SKM-1 treated with dmso at 0.1 percent for 144 hours (cell line): ENCODE measurements around the gene TRA2B.

Experiments
- DNase-seq: peaks from one replicate; lab custom pipeline; 2025; ENCODE audit not compliant: unreplicated experiment; lab: John Stamatoyannopoulos, UW

Gene TRA2B

GRCh38 chr3:185954366-185954723 lies 16.5 kb upstream of the TRA2B start:
- no peak for DNase-seq

GRCh38 chr3:185950728-185951127 lies 12.9 kb upstream of the TRA2B start:
- DNase-seq, result no peak

GRCh38 chr3:185949515-185949914 lies 11.7 kb upstream of the TRA2B start:
- DNase-seq, result no peak

- DNase-seq, result no peak
Measured at GRCh38 chr3:185948292-185948691, 10.5 kb upstream of the TRA2B start.

GRCh38 chr3:185943760-185944106 lies 5.9 kb upstream of the TRA2B start:
- no peak for DNase-seq

- DNase-seq, result peak; percentile 88
Measured at GRCh38 chr3:185942907-185943759, 5.3 kb upstream of the TRA2B start.

- no peak for DNase-seq
Measured at GRCh38 chr3:185942396-185942795, 4.6 kb upstream of the TRA2B start.

- DNase-seq, result no peak
Measured at GRCh38 chr3:185940951-185941350, 3.1 kb upstream of the TRA2B start.

GRCh38 chr3:185939721-185940120 lies 1.9 kb upstream of the TRA2B start:
- DNase-seq, result no peak

GRCh38 chr3:185936814-185937688 lies 763 bp downstream of the TRA2B start:
- DNase-seq, result peak; percentile 75

GRCh38 chr3:185936273-185936629 lies 1.6 kb downstream of the TRA2B start:
- DNase-seq, result no peak

- no peak for DNase-seq
Measured at GRCh38 chr3:185935465-185936272, 2.1 kb downstream of the TRA2B start.

- no peak for DNase-seq
Measured at GRCh38 chr3:185934767-185935464, 2.9 kb downstream of the TRA2B start.

- DNase-seq, result no peak
Measured at GRCh38 chr3:185934174-185934557, 3.6 kb downstream of the TRA2B start.

- DNase-seq, result no peak
Measured at GRCh38 chr3:185933374-185934173, 4.2 kb downstream of the TRA2B start.

- no peak for DNase-seq
Measured at GRCh38 chr3:185931777-185932612, 5.8 kb downstream of the TRA2B start.

- DNase-seq, result no peak
Measured at GRCh38 chr3:185930393-185931107, 7.3 kb downstream of the TRA2B start.
